RWPE2 (cell line): ENCODE measurements around the gene SQSTM1.

Experiments
- ATAC-seq: fragments of 200-7000 bp; cut with Tn5 transposase; 3 replicates; pipeline ENCODE4 v1.9.1; 2021; ENCODE audit warnings: low read depth
- DNase-seq: peaks from one replicate; pipeline ENCODE4 v3.0.0-alpha.2; 2020; ENCODE audit warnings: low spot score
- H3K27ac ChIP-seq: fragments of 450-650 bp; 2 replicates; pipeline ENCODE4 v1.5.1; 2017; ENCODE audit warnings: mild to moderate bottlenecking; ENCODE audit not compliant: poor library complexity, severe bottlenecking
- H3K27me3 ChIP-seq: fragments of 250-450 bp; sonication (Bioruptor Pico); 2 replicates; pipeline ENCODE4 v1.5.1; 2021; ENCODE audit warnings: mild to moderate bottlenecking, moderate library complexity; ENCODE audit not compliant: insufficient read depth, poor library complexity, severe bottlenecking
- H3K36me3 ChIP-seq: fragments of 250-450 bp; sonication (Bioruptor Pico); 2 replicates; pipeline ENCODE4 v1.5.1; 2020; ENCODE audit warnings: low read depth, mild to moderate bottlenecking, moderate library complexity
- H3K4me1 ChIP-seq: fragments of 250-450 bp; sonication (Bioruptor Pico); 2 replicates; pipeline ENCODE4 v1.5.1; 2021; ENCODE audit warnings: mild to moderate bottlenecking, moderate library complexity; ENCODE audit not compliant: insufficient read depth, poor library complexity, severe bottlenecking
- H3K4me3 ChIP-seq: fragments of 250-450 bp; sonication (Bioruptor Pico); 2 replicates; pipeline ENCODE4 v1.5.1; 2021; ENCODE audit warnings: mild to moderate bottlenecking, moderate library complexity; ENCODE audit not compliant: severe bottlenecking
- H3K9me3 ChIP-seq: fragments of 250-450 bp; sonication (Bioruptor Pico); 2 replicates; pipeline ENCODE4 v1.5.1; 2021; ENCODE audit warnings: mild to moderate bottlenecking, moderate library complexity; ENCODE audit not compliant: severe bottlenecking
- TF ChIP-seq, protein P1 (sequence below): fragments of 450-650 bp; IDR thresholded peaks from one replicate; pipeline ENCODE4 v1.5.1; 2017; ENCODE audit warnings: mild to moderate bottlenecking, moderate library complexity; ENCODE audit not compliant: poor library complexity, severe bottlenecking

SQSTM1 gene

GRCh38 chr5:179830818-179831468, 10.2 kb downstream of the SQSTM1 start:
- TF ChIP-seq, protein P1, sequence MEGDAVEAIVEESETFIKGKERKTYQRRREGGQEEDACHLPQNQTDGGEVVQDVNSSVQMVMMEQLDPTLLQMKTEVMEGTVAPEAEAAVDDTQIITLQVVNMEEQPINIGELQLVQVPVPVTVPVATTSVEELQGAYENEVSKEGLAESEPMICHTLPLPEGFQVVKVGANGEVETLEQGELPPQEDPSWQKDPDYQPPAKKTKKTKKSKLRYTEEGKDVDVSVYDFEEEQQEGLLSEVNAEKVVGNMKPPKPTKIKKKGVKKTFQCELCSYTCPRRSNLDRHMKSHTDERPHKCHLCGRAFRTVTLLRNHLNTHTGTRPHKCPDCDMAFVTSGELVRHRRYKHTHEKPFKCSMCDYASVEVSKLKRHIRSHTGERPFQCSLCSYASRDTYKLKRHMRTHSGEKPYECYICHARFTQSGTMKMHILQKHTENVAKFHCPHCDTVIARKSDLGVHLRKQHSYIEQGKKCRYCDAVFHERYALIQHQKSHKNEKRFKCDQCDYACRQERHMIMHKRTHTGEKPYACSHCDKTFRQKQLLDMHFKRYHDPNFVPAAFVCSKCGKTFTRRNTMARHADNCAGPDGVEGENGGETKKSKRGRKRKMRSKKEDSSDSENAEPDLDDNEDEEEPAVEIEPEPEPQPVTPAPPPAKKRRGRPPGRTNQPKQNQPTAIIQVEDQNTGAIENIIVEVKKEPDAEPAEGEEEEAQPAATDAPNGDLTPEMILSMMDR = no peak
- H3K4me3 ChIP-seq = no peak overlapping the region
- H3K4me1 ChIP-seq = no peaks in the 10 kb centered on the region
- peaks cover 91% of the 10 kb centered on the region for H3K36me3 ChIP-seq
- ATAC-seq (no peak), DNase-seq (no peak)
- no peaks in the 10 kb centered on the region for H3K27me3 ChIP-seq
- no peaks in the 10 kb centered on the region for H3K9me3 ChIP-seq
- no peak overlapping the region for H3K27ac ChIP-seq

DNA sequence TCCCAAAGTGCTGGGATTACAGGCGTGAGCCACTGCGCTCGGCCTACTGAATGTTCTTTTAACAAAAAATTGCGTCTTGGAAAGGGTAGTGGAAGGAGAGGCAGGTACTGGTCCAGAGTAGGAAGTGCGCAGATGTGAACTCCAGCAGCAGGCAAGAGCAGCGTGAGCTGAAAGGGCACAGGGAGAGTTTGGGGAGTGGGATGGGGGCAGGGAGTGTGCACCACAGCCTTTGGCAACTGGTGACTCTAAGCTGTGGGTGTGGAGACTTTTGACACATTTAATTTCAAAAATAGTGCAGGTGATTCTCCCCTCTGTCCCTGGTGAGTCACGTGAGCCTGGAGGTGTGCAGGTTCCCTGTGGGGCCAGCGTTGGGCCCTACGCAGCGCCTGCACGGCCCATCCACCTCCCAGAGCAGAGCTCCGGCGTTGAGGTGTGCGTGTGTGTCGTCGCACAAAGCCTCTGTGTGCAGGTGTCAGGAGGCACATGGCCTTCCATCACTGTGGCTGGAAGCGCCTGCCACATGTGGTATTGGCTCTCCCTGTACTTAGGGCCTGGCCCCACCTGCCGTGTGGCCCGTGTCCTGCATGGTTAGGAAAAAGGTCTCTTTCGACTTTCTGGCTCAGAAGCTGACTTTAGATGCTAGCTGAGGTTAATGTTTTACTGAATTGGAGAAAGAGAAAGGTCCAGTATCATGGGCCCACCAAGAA, 11.5 kb downstream of the SQSTM1 start:
- ATAC-seq = no peak
- Histone ChIP-seq H3K4me1 (no peaks in the 10 kb centered on the region), H3K27ac (no peak overlapping the region)

DNA sequence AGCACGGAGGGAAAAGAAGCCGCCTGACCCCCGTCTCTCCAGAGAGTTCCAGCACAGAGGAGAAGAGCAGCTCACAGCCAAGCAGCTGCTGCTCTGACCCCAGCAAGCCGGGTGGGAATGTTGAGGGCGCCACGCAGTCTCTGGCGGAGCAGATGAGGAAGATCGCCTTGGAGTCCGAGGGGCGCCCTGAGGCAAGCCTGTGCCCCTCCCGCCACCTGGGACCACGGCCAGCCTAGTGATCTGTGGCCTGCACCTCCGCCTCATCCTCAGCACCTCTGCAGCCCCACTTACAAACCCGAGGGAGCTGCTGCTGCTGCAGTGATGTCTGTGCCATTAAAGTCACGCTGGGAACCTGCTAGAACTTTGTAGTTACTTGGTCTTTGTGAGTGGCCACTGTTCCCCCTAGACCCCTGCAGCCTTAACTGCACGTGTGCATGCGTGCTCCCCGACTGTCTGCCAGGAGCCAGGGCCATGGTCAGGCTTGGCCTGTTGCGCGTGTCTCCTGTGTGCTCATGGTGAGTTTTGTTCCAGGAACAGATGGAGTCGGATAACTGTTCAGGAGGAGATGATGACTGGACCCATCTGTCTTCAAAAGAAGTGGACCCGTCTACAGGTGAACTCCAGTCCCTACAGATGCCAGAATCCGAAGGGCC, 12.5 kb downstream of the SQSTM1 start:
- H3K4me3 ChIP-seq = no peak overlapping the region
- no peak for DNase-seq
- no peaks in the 10 kb centered on the region for H3K4me1 ChIP-seq
- ATAC-seq = no peak
- H3K27ac ChIP-seq = no peak overlapping the region
- peaks cover 92% of the 10 kb centered on the region for H3K36me3 ChIP-seq
- no peaks in the 10 kb centered on the region for H3K27me3 ChIP-seq
- no peaks in the 10 kb centered on the region for H3K9me3 ChIP-seq
- TF ChIP-seq, protein P1 = no peak

More for the DNA sequence above, 11.5 kb downstream of the SQSTM1 start:
- no peak for DNase-seq
- no peaks in the 10 kb centered on the region for H3K27me3 ChIP-seq
- TF ChIP-seq, protein P1 = no peak
- H3K36me3 ChIP-seq = peaks cover 92% of the 10 kb centered on the region
- no peak overlapping the region for H3K4me3 ChIP-seq
- no peaks in the 10 kb centered on the region for H3K9me3 ChIP-seq

DNA sequence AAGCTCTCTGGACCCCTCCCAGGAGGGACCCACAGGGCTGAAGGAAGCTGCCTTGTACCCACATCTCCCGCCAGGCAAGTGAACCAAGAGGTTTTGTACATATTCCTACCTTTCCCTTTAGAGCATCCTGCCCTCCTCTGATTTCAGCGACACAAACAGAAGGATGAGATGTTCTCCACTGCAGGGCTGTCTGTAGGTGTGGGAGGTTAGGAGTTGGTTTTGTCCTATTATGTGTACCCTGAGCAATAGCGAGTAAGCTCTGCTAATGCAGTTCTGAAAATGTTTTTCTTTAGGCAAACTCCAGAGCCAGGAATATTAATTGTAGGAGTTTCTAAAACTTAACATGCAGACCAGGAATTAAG, 13.0 kb downstream of the SQSTM1 start:
- H3K27me3 ChIP-seq = no peaks in the 10 kb centered on the region
- H3K36me3 ChIP-seq = peaks cover 92% of the 10 kb centered on the region
- no peak for ATAC-seq
- no peak for DNase-seq
- no peak overlapping the region for H3K27ac ChIP-seq
- H3K9me3 ChIP-seq = no peaks in the 10 kb centered on the region
- TF ChIP-seq, protein P1 = no peak
- no peaks in the 10 kb centered on the region for H3K4me1 ChIP-seq
- H3K4me3 ChIP-seq = no peak overlapping the region
